ENCODE results near the gene ANKFY1.
"Not testable (repeated sequence)": the region's sequence is repeated elsewhere in the genome, so short reads cannot be mapped to it uniquely, and the experiment has no call there.

The ANKFY1 gene

GRCh38 chr17:4261452-4261851 is 2.3 kb downstream of the ANKFY1 start:
- H3K36me3 ChIP-seq (ENCODE audit: control insufficient read depth in 4 of 4, insufficient read depth in 4 of 4, low read length in 3 of 4) = peaks cover 0 to 25% (median 12%) of the 10 kb centered on the region in 4 experiments
- CTCF ChIA-PET = interaction anchor here (1.0 to 4.9 kb wide), 5 partner anchors 9 to 46 kb away, joined by 4 to 23 read pairs (median 6); no protein-coding TSS in a partner anchor
- no peak overlapping the region for H3K4me3 ChIP-seq (ENCODE audit: control insufficient read depth in 1 of 7, extremely low read depth in 1 of 7, insufficient read depth in 4 of 7, low read depth in 2 of 7, low read length in 6 of 7)
- peak overlapping the region in 1 of 2 experiments; percentile 49 for H3K27ac ChIP-seq (ENCODE audit: insufficient read depth in 1 of 2, low read depth in 1 of 2, low read length in 2 of 2, poor library complexity in 1 of 2, severe bottlenecking in 2 of 2)
- H3K4me1 ChIP-seq (ENCODE audit: control extremely low read depth in 1 of 4, control insufficient read depth in 4 of 4, insufficient read depth in 4 of 4, low read length in 3 of 4) = peaks cover 12 to 18% (median 15%) of the 10 kb centered on the region in 4 experiments
- no peak for DNase-seq
- H3K27me3 ChIP-seq (replicated peaks in 2 of 5; ENCODE audit: control insufficient read depth in 4 of 5, insufficient read depth in 5 of 5, low read length in 4 of 5) = no peaks in the 10 kb centered on the region
- POLR2A ChIA-PET = interaction anchor here (0.6 to 1.5 kb wide), 2 partner anchors 11 to 24 kb away, joined by 4 to 7 read pairs; no protein-coding TSS in a partner anchor
- 97% methylated on average over 8 of the region's 8 CpGs for WGBS (ENCODE audit: insufficient coverage)
- peaks cover 0 to 17% (median 5%) of the 10 kb centered on the region in 5 experiments for H3K9me3 ChIP-seq (ENCODE audit: control extremely low read depth in 1 of 5, control insufficient read depth in 4 of 5, insufficient read depth in 2 of 5, low read depth in 1 of 5, low read length in 4 of 5)

GRCh38 chr17:4258867-4259266 is 4.9 kb downstream of the ANKFY1 start:
- H3K27ac ChIP-seq (ENCODE audit: insufficient read depth in 1 of 2, low read depth in 1 of 2, low read length in 2 of 2, poor library complexity in 1 of 2, severe bottlenecking in 2 of 2) = no peak overlapping the region
- H3K9me3 ChIP-seq (ENCODE audit: control extremely low read depth in 1 of 5, control insufficient read depth in 4 of 5, insufficient read depth in 2 of 5, low read depth in 1 of 5, low read length in 4 of 5) = peaks cover 0 to 17% (median 5%) of the 10 kb centered on the region in 5 experiments
- peaks cover 9 to 11% (median 9%) of the 10 kb centered on the region in 4 experiments for H3K4me1 ChIP-seq (ENCODE audit: control extremely low read depth in 1 of 4, control insufficient read depth in 4 of 4, insufficient read depth in 4 of 4, low read length in 3 of 4)
- WGBS (ENCODE audit: insufficient coverage) = 100% methylated on average over 3 of the region's 3 CpGs
- POLR2A ChIA-PET = no interaction called here
- CTCF ChIA-PET = interaction anchor here (0.7 to 4.9 kb wide), 4 partner anchors 9 to 43 kb away, joined by 3 to 23 read pairs (median 12); no protein-coding TSS in a partner anchor
- no peaks in the 10 kb centered on the region for H3K27me3 ChIP-seq (replicated peaks in 2 of 5; ENCODE audit: control insufficient read depth in 4 of 5, insufficient read depth in 5 of 5, low read length in 4 of 5)
- no peak for DNase-seq
- H3K4me3 ChIP-seq (ENCODE audit: control insufficient read depth in 1 of 7, extremely low read depth in 1 of 7, insufficient read depth in 4 of 7, low read depth in 2 of 7, low read length in 6 of 7) = no peak overlapping the region
- H3K36me3 ChIP-seq (ENCODE audit: control insufficient read depth in 4 of 4, insufficient read depth in 4 of 4, low read length in 3 of 4) = peaks cover 0 to 27% (median 12%) of the 10 kb centered on the region in 4 experiments

- H3K27me3 ChIP-seq (replicated peaks in 2 of 5; ENCODE audit: control insufficient read depth in 4 of 5, insufficient read depth in 5 of 5, low read length in 4 of 5) = no peaks in the 10 kb centered on the region
- peaks cover 0 to 29% (median 10%) of the 10 kb centered on the region in 4 experiments for H3K36me3 ChIP-seq (ENCODE audit: control insufficient read depth in 4 of 4, insufficient read depth in 4 of 4, low read length in 3 of 4)
- no peak overlapping the region for H3K27ac ChIP-seq (ENCODE audit: insufficient read depth in 1 of 2, low read depth in 1 of 2, low read length in 2 of 2, poor library complexity in 1 of 2, severe bottlenecking in 2 of 2)
- peak in 1 of 3 donors; percentile 6 for DNase-seq
- H3K9me3 ChIP-seq (ENCODE audit: control extremely low read depth in 1 of 5, control insufficient read depth in 4 of 5, insufficient read depth in 2 of 5, low read depth in 1 of 5, low read length in 4 of 5) = peaks cover 0 to 17% (median 5%) of the 10 kb centered on the region in 5 experiments
- ChIA-PET POLR2A (no interaction called here), CTCF (interaction anchor here (1.0 to 1.6 kb wide), 6 partner anchors 10 to 57 kb away, joined by 3 to 4 read pairs (median 3); no protein-coding TSS in a partner anchor)
- H3K4me3 ChIP-seq (ENCODE audit: control insufficient read depth in 1 of 7, extremely low read depth in 1 of 7, insufficient read depth in 4 of 7, low read depth in 2 of 7, low read length in 6 of 7) = no peak overlapping the region
- peaks cover 0 to 3% (median 0%) of the 10 kb centered on the region in 4 experiments for H3K4me1 ChIP-seq (ENCODE audit: control extremely low read depth in 1 of 4, control insufficient read depth in 4 of 4, insufficient read depth in 4 of 4, low read length in 3 of 4)
- 93% methylated on average over 2 of the region's 2 CpGs for WGBS (ENCODE audit: insufficient coverage)
These were observed 6.8 kb downstream of the ANKFY1 start for GRCh38 chr17:4256952-4257351.

- POLR2A ChIA-PET; H3K27ac ChIP-seq (ENCODE audit: insufficient read depth in 1 of 2, low read depth in 1 of 2, low read length in 2 of 2, poor library complexity in 1 of 2, severe bottlenecking in 2 of 2); H3K4me1 ChIP-seq (ENCODE audit: control extremely low read depth in 1 of 4, control insufficient read depth in 4 of 4, insufficient read depth in 4 of 4, low read length in 3 of 4); DNase-seq; H3K4me3 ChIP-seq (ENCODE audit: control insufficient read depth in 1 of 7, extremely low read depth in 1 of 7, insufficient read depth in 4 of 7, low read depth in 2 of 7, low read length in 6 of 7); H3K27me3 ChIP-seq (replicated peaks in 2 of 5; ENCODE audit: control insufficient read depth in 4 of 5, insufficient read depth in 5 of 5, low read length in 4 of 5): not testable (repeated sequence)
- H3K36me3 ChIP-seq (ENCODE audit: control insufficient read depth in 4 of 4, insufficient read depth in 4 of 4, low read length in 3 of 4) = peaks cover 0 to 23% (median 10%) of the 10 kb centered on the region in 4 experiments
- CTCF ChIA-PET = interaction anchor here (1.4 kb wide), 1 partner anchor 21 kb away, joined by 3 read pairs; no protein-coding TSS in a partner anchor
- 96% methylated on average over 3 of the region's 6 CpGs for WGBS (ENCODE audit: insufficient coverage)
- peaks cover 0 to 17% (median 5%) of the 10 kb centered on the region in 5 experiments for H3K9me3 ChIP-seq (ENCODE audit: control extremely low read depth in 1 of 5, control insufficient read depth in 4 of 5, insufficient read depth in 2 of 5, low read depth in 1 of 5, low read length in 4 of 5)
These were observed 8.5 kb downstream of the ANKFY1 start for GRCh38 chr17:4255271-4255670.

GRCh38 chr17:4250887-4251286 is 12.9 kb downstream of the ANKFY1 start:
- H3K4me3 ChIP-seq (ENCODE audit: control insufficient read depth in 1 of 7, extremely low read depth in 1 of 7, insufficient read depth in 4 of 7, low read depth in 2 of 7, low read length in 6 of 7) = no peak overlapping the region
- no peaks in the 10 kb centered on the region for H3K9me3 ChIP-seq (ENCODE audit: control extremely low read depth in 1 of 5, control insufficient read depth in 4 of 5, insufficient read depth in 2 of 5, low read depth in 1 of 5, low read length in 4 of 5)
- H3K27me3 ChIP-seq (replicated peaks in 2 of 5; ENCODE audit: control insufficient read depth in 4 of 5, insufficient read depth in 5 of 5, low read length in 4 of 5) = no peaks in the 10 kb centered on the region
- WGBS (ENCODE audit: insufficient coverage) = no CpG with 5 or more reads among the region's 2 CpGs
- H3K27ac ChIP-seq (ENCODE audit: insufficient read depth in 1 of 2, low read depth in 1 of 2, low read length in 2 of 2, poor library complexity in 1 of 2, severe bottlenecking in 2 of 2) = no peak overlapping the region
- peaks cover 0 to 7% (median 5%) of the 10 kb centered on the region in 4 experiments for H3K4me1 ChIP-seq (ENCODE audit: control extremely low read depth in 1 of 4, control insufficient read depth in 4 of 4, insufficient read depth in 4 of 4, low read length in 3 of 4)
- peaks cover 0 to 18% (median 5%) of the 10 kb centered on the region in 4 experiments for H3K36me3 ChIP-seq (ENCODE audit: control insufficient read depth in 4 of 4, insufficient read depth in 4 of 4, low read length in 3 of 4)
- DNase-seq = no peak
- ChIA-PET CTCF (interaction anchor here (0.9 to 4.6 kb wide), 11 partner anchors 9 to 61 kb away, joined by 3 to 30 read pairs (median 6); no protein-coding TSS in a partner anchor), POLR2A (interaction anchor here (1.8 kb wide), 1 partner anchor 10 kb away, joined by 4 read pairs; no protein-coding TSS in a partner anchor)

- POLR2A ChIA-PET = interaction anchor here (1.3 kb wide), 1 partner anchor 15 kb away, joined by 3 read pairs; the partner anchor contains the start of gene ANKFY1
- H3K36me3 ChIP-seq (ENCODE audit: control insufficient read depth in 4 of 4, insufficient read depth in 4 of 4, low read length in 3 of 4) = peaks cover 0 to 18% (median 5%) of the 10 kb centered on the region in 4 experiments
- no peak overlapping the region for H3K27ac ChIP-seq (ENCODE audit: insufficient read depth in 1 of 2, low read depth in 1 of 2, low read length in 2 of 2, poor library complexity in 1 of 2, severe bottlenecking in 2 of 2)
- 48% methylated on average over 4 of the region's 4 CpGs for whole genome bisulfite sequencing (ENCODE audit: insufficient coverage)
- no peaks in the 10 kb centered on the region for H3K9me3 ChIP-seq (ENCODE audit: control extremely low read depth in 1 of 5, control insufficient read depth in 4 of 5, insufficient read depth in 2 of 5, low read depth in 1 of 5, low read length in 4 of 5)
- H3K4me3 ChIP-seq (ENCODE audit: control insufficient read depth in 1 of 7, extremely low read depth in 1 of 7, insufficient read depth in 4 of 7, low read depth in 2 of 7, low read length in 6 of 7) = no peak overlapping the region
- CTCF ChIA-PET = interaction anchor here (0.8 to 4.6 kb wide), 13 partner anchors 10 to 93 kb away, joined by 3 to 30 read pairs (median 4); partner anchors contain the start of gene ANKFY1
- peaks cover 0 to 7% (median 5%) of the 10 kb centered on the region in 4 experiments for H3K4me1 ChIP-seq (ENCODE audit: control extremely low read depth in 1 of 4, control insufficient read depth in 4 of 4, insufficient read depth in 4 of 4, low read length in 3 of 4)
- H3K27me3 ChIP-seq (replicated peaks in 2 of 5; ENCODE audit: control insufficient read depth in 4 of 5, insufficient read depth in 5 of 5, low read length in 4 of 5) = no peaks in the 10 kb centered on the region
- peak; percentile 69 to 90 (median 77) for DNase-seq
These were observed 14.2 kb downstream of the ANKFY1 start for GRCh38 chr17:4249452-4250029.
